Cortex of kidney (tissue), 1 donor: Measurements from ENCODE around the gene MBTPS1.
"Not testable (repeated sequence)": the region's sequence is repeated elsewhere in the genome, so short reads cannot be mapped to it uniquely, and the experiment has no call there.

Experiments
- DNase-seq: peaks from one replicate; lab custom pipeline; 2025; lab: John Stamatoyannopoulos, UW

Gene MBTPS1

DNA sequence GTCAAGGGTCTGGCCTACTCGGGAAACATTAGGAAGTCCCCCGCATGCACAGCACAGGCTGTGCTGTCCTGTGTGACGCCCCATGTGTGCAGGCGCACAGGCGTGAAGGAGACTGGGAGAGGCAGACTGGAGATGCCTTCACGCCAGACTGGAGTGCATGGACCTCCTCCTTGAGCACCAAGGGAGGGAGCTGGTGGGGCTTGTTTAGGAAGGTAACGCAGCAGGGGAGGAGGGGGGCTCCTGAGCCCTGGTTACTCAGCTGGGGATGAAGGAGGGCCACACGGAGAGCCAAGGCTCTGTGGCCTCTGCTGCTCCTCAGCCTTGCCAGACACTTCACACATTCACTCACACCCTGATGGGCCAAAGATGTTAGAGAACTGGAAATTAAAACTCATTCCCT, 20.5 kb upstream of the MBTPS1 start:
- no peak for DNase-seq

DNA sequence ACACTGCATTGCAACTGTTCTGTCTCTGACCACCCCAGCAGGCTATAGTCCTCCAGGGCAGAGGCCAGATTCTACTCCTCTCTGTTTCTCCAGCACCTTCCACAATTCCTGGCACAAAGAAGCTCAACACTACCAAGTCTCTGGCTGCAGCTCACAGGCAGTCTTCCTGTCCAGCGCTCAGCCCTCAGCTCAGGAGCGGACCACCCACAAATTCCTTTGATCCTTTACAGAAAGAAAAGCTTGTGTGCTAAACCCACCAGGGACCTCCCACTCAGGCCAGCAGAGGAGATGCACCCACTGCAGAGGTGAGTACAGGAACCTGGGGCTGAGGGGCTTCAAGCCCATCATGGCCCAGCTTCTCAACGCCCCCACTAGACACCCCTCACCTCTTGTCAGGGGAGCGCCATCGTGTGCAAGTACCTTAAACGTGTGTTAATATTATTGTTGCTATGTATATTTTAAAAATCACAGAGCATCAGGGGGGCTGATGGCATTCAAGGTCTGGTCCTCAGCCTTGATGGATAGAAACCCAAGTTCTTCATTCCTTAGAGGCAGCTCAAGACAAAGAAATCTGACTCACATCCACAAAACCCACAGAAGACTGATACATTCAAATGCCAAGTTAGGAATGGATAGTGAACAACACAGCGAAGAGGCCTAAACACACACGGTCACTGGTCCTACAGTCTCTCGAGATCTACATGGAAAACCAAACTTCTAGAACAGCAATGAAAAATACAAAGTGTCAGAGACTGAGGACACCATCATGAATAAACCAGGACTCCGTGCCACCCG, 19.8 kb upstream of the MBTPS1 start:
- no peak for DNase-seq

DNA sequence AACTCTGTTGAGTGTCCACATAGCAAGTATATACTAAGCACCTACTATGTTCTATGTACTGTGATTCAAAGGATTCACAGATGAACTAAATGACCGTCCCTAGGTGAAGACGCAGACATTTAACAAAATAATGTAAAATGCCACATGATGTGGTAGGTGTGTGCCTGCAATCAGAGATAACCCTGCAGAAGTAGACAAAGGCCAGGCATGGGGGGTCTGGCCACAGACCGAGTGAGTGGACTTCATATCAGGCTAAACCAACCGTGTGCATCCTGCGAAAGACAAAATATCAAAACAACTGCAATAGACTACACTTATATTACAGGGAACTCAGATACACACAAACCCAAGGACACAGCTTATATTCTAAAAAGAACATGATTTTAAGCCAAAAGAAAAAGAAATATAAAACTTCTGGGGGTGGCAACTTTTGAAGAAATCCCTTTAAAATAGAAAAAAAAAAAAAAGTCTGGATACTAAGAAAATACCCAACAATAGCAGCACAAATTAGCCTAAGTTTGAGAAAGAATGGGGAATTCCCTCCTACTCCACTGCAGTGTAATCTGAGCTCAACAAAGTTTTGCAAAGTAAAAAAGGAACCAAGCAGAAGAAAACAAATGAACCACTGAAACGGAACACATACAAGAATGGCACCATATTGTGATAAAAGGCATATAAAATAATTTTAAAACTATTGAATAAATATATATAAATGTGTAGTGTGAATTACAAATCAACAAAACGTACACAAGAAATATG, 16.0 kb upstream of the MBTPS1 start:
- DNase-seq: no peak

DNA sequence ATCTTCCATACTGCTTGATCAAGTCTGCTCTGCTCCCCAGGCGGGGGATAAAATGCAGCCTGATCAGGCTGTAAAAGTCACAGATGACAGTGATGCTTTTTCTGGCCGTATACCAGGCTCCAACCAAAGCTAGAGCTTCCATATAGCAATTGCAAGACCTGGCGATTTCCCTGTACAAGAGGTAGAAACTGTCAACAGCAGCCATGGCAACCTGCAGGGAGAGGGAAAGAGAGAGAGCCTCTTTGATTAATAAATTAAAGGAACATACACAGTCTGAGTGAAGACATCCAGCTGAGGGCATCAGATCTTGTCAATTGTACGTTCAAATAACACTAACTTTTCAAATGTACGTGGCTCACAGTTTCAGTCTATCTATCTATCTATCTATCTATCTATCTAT, 14.4 kb upstream of the MBTPS1 start:
- DNase-seq: no peak

DNA sequence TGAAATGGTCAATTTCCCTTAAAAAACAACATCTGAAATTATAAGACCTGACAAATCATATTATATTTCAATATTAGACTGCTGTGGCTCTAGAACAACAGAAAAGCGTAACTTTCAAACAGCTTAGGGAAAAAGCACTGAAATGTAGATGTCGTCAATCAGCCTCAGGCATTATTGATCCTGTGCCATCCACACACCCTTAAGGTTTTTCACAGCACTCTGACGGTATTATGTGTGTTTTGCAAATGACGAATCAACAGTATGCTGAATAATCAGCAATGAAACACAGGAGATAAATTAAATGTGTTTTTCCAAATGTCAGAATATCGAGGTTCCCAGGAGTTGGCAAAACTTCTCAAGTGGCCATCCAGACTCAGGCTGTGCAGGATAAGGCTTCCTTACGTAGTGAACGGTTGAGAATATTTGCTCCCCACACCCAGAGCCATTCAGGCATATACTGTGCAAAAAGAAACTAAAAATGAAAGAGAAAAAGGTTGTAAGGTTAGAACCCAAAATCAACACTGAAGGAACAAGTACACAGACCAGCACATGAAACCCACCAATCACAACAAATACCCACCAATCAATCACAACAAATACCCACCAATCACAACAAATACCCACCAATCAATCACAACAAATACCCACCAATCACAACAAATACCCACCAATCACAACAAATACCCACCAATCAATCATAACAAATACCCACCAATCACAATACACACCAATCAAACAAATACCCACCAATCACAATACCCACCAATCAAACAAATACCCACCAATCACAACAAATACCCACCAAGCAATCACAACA, 7.7 kb upstream of the MBTPS1 start:
- DNase-seq: no peak

DNA sequence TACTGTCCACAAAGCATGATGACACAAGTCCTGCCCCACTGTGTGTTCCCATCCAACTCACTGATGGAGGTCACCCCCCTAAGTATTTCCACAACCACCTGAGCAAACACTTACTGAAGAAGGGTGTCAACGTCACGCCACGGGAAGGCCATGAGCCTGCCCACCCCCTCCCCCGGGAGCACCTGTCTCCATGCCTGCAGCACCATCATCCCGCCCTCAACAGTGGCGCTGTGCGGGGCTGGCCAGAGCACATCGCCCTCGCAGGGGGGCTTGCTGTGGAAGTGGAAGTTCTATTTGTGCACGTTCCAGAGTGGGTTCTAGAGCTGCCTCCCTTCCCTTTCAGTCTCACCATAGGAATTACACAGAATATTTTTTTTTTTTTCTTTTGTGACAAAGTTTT, 4.3 kb upstream of the MBTPS1 start:
- DNase-seq: no peak

DNA sequence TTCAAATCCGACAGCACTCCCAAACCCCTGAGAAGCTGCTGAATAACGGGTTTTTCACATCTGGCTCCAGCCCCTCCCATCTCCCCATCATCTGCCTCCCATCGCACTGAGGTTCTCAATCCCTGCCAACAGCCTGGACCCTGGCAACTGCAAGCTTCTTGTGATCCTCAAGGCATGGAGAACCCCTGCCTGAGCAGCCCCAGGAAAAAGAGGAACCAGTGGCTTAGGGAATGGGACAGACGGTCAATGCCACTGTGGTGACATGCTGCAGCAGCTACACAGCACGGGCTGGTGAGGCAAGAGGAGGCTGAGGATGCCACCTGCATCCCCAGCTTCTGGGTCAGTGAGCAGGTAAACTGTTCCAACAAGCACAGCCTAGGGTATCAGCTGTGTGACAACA, 3.3 kb upstream of the MBTPS1 start:
- no peak for DNase-seq

DNA sequence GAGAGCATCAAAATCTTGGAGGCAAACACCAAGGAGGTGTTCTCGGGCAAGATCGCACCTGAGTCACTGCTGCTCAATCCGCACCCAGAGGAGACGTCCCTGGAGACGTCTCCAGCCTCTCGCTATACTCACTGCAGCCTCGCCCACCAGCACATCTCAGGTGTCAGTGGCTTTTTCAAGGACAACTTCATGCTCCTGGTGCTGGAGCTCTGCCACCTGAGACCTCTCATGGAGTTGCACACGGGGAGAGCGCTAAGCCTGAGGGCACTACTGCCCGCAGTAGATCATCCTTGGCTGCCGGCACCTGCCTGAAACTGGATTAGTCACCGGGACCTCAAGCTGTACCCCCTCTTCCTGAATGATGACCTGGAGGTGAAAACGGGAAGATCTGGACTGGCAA, 2.6 kb upstream of the MBTPS1 start:
- no peak for DNase-seq

DNA sequence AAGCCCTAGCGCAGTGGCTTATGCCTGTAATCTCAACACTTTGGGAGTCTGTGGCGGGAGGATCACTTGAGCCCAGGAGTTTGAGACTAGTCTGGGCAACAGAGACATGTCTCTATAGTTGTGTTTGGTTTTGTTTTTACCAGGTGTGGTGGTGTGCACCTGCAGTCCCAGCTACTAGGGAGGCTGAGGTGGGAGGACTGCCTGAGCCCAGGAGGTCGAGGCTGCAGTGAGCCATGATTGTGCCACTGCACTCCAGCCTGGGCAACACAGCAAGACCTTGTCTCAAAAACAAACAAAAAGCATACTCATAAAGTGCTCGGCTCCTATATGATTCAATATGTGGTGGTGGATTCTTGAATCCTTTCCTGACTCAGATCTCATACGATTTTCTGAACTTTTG, 1.6 kb upstream of the MBTPS1 start:
- not testable (repeated sequence) for DNase-seq

DNA sequence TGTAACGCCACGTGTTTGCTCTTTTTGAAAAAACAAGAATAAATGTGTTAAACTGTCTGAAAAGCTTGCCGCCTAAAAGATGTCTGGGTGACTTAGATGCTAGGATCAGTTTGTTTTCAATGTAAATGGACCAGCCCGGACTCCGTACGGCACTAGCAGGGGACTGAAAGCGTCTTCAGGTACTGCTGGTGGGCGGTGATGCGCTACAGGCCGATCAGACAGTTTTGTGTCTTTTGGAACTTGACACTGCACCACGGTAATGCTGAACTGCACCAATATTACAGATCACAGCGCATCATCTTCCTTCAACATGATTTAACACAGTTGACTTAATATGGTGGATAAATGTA, 727 bp upstream of the MBTPS1 start:
- DNase-seq: no peak

DNA sequence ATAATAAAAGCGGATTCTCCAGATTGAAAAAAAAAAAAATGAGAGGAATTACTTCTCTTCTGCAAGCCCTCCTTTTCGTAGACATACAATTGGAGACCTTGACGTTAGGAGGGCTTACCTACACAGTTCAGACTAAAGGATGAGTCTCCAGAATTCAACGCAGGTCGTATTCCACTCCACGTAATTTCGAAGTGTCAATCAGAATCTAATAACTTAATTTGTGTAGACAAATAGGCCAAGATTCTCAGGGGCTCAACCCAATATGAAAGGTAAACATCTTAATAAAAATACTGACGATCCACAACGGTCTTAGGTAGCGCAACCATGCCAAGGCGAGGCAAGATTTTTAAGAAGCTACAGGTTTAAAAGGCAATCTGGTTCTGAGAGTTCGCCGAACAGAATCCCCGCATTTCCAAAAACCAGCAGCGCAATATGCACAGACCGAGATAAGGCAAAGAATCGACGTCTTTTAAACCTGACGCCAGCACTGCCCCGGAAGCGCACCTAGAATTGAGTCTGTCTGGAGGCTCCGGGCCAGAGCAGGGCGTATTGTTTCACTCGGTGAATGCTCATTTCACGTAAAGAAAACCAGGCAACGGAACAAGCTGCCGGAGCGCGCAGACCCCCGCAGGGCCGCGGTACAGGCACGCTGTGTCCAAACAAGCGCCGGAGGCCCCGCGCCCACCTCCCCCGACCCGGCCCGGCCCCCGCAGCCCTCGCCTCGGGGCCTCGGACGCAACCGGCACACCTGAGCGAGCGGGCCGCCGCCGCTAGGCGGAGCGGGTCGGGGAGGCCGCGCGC, 623 bp downstream of the MBTPS1 start:
- DNase-seq: no peak

DNA sequence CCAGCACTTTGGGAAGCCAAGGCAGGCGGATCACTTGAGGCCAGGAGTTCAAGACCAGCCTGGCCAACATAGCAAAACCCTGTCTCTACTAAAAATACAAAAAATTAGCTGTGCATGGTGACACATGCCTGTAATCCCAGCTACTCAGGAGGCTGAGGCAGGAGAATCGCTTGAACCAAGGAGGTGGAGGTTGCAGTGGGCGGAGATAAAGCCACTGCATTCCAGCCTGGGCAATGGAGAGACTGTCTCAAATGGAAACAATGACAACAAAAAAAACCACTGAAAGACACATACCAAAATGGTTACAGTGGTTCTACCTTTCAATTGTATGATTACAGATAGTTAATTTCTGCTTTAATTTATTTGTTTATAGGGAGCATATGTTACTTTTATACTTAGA, 4.8 kb downstream of the MBTPS1 start:
- not testable (repeated sequence) for DNase-seq

DNA sequence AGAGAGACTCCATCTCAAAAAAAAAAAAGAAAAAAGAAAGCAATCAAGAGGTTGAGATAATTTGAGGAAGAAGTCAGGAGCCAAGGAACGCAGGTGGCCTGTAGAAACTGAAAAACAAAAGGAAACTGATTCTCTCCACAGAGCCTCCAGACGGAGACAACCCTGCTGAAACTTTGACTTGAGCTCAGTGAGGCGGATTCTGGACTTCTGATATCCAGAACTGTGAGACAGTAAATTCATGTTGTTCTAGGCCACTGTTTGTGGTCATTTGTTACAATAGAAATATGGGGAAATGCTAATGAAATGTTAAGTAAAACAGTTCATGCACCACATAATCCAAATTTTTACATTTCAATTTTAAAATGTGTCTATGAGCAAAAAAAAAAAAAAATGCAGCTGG, 5.2 kb downstream of the MBTPS1 start:
- no peak for DNase-seq

DNA sequence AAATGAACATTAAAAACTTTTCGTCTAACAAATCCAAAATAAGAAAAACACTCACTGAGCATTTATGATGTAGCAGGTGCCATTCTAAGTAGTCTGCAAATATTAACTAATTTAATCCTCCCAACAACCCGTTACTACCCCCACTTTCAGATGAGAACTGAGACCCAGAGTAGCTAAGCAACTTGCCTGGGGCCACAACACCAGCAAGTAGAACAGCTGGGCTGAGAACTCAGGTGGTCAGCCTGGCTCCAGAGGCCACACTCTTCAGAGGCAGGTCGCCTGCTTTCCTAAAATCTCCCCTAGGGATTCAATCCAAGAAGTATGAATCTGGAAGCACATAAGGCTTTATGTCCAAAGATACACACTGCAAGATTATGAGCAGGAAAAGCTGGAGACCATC, 6.2 kb downstream of the MBTPS1 start:
- DNase-seq: no peak

DNA sequence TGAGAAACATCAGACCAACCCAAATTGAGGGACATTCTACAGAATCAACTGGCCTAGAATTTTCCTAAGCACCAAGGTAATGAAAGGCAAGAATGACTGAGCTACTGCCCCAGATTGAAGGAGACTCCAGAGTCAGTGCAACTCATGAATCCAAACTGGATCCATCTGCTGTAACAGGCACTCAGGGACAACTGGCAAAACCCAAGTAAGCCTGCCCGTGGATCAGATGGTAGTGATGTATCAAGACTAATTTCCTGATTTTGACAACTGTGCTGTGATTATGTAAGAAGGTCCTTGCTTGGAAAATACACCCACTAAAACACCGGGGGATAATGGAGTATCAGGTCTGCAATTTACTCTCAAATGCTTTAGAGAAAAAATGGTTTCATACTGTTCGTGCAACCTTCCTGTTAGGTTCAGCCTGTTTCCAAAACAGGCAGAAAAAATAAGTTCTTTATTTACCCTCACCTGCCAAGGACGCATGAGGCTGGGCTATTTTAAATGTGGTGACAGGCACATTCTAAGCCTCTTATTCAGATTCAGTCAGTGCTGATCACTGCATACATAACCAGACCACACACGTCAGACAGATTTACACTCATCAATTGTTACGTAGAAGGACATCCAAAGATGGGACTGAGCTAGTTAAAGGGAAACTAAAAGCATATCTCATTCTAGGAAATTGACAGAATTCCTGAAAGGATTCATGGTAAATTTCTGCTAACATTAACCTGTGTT, 7.0 kb downstream of the MBTPS1 start:
- no peak for DNase-seq

DNA sequence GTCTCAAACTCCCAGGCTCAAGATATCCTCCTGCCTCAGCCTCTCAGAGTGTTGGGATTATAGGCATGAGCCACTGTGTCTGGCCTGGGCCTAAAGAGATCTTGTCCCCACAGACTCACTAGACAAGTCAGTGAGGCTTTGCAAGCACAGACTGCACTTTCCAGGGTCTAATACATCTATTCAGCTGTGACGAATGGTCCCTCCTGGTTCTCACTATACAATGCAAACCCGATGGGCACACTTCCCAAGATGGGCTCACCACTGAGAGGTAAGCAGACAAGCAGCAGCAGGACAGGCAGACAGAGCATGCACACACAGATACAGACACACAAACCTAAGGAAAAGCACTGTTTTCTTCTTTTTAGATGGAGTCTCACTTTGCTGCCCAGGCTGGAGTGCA, 8.8 kb downstream of the MBTPS1 start:
- no peak for DNase-seq

DNA sequence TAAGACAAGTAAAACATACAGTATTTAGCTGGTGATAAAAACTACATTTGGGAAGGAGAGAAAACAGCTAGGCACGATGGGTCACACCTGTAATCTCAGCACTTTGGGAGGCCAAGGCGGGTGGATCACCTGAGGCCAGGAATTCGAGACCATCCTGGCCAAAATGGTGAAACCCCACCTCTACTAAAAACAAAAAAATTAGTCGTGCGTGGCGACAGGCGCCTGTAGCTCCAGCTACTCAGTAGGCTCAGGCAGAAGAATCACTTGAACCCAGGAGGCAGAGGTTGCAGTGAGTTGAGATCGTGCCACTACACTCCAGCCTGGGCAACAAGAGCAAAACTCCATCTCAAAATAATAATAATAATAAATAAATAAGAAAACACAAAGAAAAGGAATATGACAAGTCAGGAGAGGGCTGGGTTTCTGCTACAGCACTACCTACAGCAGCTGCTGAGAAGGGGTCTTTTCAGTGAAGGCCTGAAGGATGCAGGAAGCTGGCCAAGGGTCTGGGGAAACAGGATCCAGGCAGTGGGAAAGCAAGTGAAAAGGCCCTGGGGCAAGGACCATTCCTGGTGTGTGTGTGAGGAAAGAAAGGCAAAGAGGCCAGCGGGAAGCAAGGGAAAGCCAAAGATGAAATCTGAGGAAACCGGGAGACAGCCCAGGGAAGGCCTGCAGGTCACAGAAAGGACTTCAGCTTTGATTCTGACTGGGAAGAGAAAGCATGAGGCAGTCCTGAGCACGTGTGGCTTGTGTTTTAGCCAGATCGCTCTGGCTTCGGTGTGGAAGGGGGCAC, 10.6 kb downstream of the MBTPS1 start:
- no peak for DNase-seq

DNA sequence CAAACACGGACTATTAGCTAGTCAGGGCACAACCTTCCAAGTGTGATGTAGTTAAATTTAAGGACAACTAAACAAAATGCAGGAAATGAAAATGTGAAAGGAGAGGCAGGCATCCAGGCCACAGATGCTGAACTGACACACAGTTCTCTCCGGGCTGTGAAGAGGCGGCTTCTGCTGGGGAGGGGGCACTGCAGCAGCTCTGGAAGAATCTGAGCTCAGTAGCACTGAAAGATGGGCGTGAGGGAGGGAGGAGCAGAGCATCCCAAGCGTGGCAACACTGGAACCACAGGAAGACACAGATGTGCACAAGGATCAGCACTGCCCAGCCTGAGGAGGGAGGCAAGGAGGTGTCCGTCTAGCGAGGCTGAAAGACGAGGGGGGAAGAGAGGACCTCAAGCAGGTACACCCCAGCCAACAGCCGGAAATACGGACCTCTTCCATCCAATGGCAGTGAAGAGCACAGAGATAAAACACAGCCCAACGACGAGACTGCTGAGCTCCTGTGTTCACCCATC, 11.4 kb downstream of the MBTPS1 start:
- DNase-seq: no peak

DNA sequence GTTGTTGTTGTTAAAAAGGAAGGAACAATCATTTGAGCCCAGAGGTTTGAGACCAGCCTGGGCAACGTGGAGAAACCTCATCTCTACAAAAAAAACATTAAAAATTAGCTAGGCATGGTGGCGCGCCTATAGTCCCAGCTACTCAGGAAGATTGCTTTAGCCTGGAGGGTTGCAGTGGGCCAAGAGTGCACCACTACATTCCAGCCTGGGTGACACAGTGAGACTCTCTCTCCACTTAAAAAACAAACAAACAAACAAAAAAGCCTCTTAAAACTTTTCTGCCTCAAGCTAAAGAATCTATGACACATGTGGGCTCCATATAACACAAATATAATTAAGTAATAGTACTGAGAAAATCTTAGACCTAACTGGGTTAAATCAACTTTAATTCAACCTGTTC, 12.5 kb downstream of the MBTPS1 start:
- DNase-seq: no peak

DNA sequence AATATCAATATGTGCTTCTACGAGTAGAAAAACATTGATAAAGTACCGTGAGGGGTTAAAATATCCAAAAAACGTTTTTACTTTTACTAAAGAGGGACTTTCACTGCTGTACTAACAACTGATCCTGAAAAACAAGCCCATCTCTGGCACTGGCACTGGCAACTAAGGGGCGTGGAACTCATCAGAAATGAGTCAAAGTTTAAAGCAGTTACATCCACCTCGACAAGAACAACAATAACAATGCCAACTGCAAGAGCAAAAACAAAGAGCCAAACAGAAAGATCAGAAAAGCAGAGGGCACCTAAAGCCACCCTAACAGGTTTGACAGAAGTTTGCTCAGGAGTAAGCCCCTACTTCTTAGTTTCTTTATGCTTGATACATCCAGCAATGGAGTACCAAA, 13.1 kb downstream of the MBTPS1 start:
- no peak for DNase-seq
